SKM-1 (cell line): Measurements from ENCODE around the gene MRGPRX3.
"Not testable (repeated sequence)": the region's sequence is repeated elsewhere in the genome, so short reads cannot be mapped to it uniquely, and the experiment has no call there.

Experiments used
- DNase-seq: peaks from one replicate; lab custom pipeline; 2025; ENCODE audit not compliant: unreplicated experiment; lab: John Stamatoyannopoulos, UW

Gene MRGPRX3

DNA sequence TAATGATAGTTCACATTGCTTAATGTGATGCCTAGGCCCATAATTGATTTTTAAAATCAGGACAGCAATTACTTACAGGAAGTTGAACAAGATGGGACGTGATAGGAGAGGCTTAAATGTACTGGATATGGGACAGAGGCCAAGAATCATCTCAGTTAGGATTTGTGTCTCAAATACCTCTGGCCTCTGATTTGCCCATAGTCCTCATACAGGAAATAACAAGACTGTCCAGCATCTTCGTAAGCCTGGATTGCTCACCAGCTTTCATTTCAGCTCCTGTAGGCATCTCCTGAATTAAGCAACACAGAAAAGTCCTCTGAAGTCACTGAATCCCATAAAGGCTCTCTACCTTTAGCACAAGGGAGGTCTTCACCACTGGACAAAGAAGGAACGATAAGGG, at the start of gene MRGPRX3:
TSS of gene MRGPRX3 (plus strand) at position 231 of the 400 bp plus-strand sequence. CDS start 4,632 bp downstream, outside the sequence.
- DNase-seq = no peak

DNA sequence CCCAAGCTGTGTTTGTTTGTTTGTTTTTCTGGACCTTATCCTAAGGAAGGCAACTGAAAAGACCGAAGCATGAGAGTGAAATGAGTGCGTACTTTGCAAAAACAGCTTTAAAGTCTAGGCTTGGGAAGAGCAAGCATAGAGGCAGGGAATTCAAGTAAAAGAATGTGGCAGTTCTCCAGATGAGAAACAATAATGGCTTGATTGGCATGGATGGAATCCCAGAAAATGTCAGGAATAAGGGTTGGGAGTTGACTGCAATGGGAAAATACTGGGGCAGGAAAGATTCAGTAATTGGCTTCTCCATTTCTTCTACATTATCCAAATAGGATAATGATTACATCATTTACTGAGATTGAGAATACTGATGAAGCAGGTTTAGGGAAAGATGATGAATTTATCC, 44.0 kb upstream of the MRGPRX3 start:
- DNase-seq = no peak

DNA sequence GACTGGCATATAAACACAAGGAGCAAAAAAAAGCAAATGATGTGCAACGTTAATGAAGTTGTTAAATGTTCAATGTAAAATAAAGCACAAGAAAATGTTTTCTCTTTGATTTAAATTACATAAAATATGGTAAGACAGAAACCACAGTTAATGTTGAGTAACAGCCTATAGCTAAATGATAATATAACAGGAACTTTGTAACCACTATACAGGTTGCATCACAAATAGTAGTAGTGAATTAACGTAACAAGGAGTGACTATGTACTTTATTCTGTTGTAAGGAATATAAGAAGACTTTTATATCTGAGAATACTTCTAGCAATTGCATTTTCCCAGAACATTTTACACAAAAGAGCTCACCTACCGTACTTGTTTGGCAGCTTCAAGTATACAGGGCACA, 43.4 kb upstream of the MRGPRX3 start:
- peak; percentile 17 for DNase-seq

DNA sequence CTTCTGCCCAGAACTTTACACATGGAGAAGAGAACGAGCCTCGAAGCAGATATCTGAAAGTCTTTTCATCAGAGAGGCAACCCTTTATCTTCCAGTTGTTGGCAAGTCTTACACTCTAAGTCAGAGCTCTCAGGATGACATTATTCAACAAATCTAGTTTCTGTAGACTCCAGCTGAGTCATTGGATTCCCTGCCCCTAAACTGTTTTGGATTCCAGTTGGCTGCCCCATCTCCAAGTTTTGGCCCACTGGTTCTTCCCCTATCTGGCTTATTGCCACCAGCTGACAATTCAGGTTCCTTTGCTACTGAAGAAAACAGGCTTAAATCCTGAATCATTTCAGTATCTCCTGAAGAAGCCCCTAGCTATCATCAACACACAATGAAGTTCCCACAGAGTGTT, 40.6 kb upstream of the MRGPRX3 start:
- no peak for DNase-seq

DNA sequence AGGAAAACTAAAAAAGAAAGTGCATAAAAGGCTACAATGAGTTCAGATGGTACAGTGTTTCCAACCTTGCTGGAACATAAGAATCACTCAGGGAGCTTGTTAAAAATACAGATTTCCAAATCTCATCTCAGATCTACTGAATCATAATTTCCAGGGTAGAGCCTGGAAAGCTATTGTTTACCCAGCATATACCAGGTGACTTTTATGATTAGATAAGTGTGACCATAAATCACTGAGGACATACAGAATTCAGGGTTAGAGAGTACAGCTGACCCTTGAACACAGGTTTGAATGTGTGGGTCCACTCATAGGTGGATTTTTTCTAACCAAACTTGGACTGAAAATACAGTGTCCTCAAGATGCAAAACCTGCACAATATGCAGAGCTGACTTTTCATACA, 38.4 kb upstream of the MRGPRX3 start:
- no peak for DNase-seq

DNA sequence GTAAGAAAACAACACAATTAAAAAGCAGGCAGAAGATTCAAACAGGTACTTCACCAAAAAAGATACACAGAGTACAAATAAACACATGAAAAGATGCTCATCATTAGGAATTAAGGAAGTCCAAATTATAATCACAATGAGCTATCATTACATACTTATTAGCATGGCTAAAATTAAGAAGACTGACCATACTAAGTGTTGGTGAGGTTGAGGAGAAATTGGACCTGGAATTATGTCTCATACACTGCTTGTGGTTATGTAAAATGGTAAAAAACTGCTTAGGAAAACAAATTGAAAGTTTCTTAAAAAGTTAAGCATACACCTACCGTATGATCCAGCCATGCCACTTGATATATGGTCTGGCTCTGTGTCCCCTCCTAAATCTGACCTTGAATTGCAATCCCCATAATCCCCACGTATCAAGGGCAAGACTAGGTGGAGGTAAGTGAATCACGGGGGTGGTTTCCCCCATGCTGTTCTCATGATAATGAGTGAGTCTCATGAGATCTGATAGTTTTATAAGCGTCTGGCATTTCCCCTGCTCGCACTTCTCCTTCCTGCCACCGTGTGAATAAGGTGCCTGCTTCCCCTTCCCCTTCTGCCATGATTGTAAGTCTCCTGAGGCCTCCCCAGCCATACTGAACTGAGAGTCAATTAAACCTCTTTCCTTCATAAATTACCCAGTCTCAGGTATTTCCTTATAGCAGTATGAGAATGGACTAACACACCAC, 31.3 kb upstream of the MRGPRX3 start:
- no peak for DNase-seq

DNA sequence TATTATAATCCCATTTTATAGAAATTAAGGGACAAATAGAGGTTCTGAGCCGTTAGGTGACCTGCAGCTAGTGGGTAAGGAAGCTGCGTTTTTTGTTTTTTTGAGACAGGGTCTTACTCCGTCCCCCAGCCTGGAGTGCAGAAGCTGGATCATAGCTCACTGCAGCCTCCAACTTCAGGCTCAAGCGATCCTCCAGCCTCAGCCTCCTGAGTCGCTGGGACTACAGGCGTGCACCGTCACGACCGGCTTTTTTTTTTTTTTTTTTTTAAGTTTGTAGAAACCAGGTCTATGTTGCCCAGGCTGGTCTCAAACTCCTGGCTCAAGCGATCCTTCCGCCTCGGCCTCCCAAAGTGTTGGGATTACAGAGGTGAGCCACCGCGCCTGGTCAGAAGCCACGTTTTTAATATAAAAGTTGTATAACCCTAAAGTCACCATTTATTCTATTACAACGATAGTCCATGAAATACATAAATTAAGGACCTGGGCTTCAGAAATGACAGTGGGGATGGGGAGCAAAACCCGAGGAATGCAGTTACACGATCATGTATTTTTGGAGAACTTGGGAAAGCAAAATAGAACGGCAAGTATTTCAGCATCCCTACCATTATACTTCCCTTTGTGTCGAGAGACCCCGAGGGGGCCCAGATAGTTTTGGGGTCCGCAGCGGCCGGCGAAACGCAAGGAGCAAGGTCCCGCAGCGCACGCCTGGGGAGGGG, 27.1 kb upstream of the MRGPRX3 start:
- no peak for DNase-seq

DNA sequence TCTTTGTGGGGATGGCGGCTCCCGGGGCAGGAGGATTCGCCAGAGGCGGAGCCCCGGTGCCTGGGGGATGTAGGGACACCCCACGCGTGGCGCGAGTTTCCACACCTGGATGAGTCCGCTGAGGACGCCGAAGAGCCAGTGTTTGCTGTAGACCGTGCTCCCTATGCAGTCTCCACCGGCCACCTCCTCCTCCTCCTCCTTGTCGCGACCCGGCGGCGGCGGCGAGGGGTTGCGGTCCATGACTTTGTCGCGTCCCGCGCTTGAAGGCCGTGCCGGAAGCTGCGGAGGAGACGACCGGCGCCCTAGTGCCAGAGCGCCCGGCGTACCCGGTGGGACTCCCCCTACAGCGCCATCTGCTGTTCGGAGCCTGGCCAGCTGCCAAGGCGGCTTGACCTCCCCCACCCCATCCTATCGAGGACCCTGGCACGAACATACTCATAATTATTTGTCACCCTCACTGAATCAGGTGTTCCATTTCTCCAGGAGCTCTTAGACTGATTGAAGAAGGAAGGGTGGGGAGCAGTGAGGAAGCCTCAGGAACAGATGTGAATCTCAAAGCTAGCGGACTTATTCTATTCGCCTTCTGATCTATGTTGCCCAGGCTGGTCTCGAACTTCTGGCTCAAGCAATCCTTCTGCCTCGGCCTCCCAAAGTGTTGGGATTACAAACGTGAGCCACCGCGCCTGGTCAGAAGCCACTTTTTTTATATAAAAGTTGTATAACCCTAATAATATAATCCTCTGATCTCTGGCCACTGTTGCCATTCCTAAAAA, 26.4 kb upstream of the MRGPRX3 start, which contains the start of gene SAAL1:
TSS of gene SAAL1 (minus strand) at position 281 of the 773 bp plus-strand sequence. CDS start at position 240, 41 bp downstream.
- peak; percentile 58 for DNase-seq

DNA sequence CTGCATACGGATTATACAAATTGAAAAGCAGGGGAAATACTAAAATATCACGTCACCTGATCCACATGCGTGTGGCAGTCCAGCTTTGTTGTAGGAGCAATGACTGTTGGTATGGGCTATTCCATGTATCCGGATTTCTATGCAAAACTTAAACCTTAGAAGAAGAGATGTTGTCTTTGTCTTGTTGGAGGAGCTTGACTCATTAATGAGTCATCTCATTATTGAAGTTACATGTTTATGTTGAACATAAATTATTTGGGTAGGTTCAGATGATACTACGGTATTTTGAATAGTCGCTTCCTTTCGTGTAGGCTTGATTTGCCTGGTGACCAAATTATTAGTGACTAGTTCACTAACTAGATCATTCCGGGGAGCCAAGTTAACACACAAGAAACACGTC, 25.7 kb upstream of the MRGPRX3 start:
- no peak for DNase-seq

DNA sequence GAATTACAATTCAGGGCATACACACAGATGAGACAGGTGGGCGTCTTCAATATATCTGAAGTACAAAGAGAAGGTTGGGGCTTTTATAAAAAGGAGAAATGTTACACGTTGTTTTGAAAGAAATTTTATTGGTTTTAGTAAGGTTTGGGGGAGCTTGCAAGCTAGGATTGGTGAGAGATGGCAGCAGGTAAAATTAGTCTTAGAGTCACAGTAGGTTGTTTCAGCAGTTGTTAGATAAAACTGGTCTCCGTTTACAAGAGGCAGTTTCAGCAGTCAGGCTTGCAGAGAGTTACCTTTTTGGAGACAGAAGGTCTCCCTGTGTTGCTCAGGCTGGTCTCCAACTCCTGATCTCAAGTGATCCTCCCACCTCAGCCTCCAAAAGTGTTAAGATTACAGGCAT, 24.1 kb upstream of the MRGPRX3 start:
- no peak for DNase-seq

DNA sequence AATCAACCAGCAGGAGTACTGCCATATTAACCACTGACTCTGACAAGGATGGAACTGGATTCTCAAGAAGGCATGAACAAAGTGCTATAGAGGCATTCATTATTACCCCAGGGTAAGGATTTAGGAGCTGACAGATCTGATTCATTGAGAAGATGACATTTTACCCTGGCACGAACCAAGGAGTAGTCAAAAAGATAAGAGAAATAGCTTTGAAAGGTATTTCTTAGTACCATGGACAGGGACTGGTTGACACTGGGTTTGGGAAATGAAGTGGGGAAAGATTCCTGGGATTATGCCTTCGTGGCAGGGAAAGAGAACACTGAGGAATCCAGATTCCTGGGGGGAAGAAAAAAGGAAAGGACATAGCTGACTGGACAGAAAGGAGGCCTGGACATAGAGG, 21.4 kb upstream of the MRGPRX3 start:
- no peak for DNase-seq

DNA sequence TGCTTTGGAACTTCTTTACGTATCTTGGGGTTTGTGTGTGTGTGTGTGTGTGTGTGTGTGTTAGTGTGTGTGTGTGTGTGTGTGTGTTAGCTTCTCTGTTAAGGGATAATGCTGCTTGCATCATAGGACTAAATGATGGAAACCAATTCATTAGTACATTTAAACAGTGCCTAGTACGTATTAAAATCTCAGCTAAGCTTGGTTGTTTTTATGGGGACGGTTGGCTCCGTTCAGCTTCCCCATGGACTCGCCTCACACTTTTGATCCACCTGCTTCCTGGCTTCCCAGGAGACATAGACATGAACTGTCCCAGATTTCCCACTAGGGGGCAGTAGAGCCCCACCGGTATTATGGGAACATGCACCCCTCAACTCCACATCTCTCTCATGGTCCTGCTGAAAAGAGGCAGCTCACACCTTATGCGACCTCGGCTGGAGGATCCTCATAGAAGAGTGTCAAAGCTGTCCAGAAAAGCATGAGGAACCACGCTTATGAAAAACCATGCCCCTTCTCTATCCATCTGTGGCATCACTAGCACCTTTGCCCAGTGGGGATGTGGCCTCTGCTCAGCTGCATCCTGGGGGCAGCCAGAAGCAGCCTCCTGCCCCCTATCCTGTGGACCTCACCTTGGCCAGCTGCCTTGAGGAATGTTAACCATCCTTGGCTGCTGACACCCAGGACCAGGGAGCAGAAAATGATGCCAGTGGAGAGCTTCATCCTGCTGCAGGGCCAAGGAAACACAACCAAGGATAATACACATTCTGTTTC, 16.8 kb upstream of the MRGPRX3 start:
- DNase-seq = peak; percentile 45

DNA sequence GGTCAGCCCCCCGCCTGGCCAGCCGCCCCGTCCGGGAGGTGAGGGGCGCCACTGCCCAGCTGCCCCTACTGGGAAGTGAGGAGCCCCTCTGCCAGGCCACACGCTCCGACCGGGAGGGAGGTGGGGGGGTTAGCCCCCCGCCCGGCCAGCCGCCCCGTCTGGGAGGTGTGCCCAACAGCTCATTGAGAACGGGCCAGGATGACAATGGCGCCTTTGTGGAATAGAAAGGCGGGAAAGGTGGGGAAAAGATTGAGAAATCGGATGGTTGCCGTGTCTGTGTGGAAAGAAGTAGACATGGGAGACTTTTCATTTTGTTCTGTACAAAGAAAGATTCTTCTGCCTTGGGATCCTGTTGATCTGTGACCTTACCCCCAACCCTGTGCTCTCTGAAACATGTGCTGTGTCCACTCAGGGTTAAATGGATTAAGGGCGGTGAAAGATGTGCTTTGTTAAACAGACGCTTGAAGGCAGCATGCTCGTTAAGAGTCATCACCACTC, 11.0 kb upstream of the MRGPRX3 start:
- DNase-seq = not testable (repeated sequence)

DNA sequence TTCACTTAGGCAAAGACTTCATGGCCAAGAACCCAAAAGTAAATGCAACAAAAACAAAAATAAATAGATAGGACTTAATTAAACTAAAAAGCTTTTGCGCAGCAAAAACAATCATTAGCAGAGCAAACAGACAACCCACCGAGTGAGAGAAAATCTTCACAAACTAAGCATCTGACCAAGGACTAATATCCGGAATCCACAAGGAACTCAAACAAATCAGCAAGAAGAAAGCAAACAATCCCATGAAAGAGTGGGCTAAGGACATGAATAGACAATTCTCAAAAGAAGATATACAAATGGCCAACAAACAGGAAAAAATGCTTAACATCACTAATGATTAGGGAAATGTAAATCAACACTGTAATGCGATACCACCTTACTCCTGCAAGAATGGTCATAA, 1.3 kb upstream of the MRGPRX3 start:
- DNase-seq = not testable (repeated sequence)

DNA sequence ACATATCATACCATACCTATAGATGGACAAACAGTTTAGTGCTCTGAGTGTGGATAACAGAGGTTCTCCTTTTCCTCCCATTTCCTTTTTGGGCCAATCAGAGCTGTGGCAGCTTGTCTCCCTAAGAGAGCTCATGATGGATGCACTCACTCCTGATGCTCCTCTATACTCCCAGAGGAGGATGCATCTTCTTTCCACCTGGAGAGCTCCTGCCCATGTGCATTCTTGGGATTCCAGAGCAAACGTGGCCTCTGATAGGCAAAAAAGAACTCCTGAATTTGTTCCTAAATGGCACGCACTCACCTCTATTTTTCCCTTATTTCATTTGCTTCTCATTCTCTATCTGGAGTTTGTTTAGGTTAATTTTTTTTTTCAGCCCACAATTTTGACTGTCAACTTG, 2.9 kb downstream of the MRGPRX3 start:
- DNase-seq = no peak

DNA sequence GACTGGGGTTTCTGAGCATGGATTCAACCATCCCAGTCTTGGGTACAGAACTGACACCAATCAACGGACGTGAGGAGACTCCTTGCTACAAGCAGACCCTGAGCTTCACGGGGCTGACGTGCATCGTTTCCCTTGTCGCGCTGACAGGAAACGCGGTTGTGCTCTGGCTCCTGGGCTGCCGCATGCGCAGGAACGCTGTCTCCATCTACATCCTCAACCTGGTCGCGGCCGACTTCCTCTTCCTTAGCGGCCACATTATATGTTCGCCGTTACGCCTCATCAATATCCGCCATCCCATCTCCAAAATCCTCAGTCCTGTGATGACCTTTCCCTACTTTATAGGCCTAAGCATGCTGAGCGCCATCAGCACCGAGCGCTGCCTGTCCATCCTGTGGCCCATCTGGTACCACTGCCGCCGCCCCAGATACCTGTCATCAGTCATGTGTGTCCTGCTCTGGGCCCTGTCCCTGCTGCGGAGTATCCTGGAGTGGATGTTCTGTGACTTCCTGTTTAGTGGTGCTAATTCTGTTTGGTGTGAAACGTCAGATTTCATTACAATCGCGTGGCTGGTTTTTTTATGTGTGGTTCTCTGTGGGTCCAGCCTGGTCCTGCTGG, 4.9 kb downstream of the MRGPRX3 start:
- DNase-seq = no peak

DNA sequence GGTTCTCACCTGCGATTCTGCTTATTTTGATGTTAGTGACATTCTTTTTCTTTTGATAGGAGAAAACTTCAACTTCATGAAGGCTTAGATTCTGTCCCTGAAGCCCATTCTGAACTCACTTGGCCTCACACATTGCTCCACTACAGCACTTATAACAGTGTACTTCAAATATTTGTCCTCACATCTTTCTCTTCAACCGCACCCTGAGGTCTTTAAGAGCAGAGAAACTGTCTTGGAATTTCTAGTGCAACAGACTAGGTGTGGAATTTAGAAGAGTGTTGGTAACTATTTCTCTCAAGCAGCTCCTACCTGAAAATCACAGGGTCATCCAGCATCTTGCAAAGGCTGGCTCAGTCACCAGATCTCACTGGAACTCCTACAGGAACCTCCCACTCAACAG, 7.8 kb downstream of the MRGPRX3 start:
- no peak for DNase-seq

DNA sequence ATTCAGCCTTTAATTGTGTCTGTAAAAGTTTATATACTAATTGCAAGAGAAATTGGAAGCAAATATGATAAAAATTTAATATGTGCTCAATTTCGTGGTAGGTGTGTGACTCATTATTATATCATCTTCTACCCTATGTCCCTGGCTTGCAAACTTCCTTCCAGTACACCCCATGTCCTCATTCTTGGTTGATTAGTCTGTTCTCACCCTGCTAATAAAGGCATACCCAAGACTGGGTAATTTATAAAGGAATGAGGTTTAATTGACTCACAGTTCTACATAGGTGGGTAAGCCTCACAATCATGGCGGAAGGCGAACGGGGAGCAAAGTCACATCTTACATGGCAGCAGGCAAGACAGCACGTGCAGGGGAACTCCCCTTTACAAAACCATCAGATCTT, 11.9 kb downstream of the MRGPRX3 start:
- DNase-seq = no peak

DNA sequence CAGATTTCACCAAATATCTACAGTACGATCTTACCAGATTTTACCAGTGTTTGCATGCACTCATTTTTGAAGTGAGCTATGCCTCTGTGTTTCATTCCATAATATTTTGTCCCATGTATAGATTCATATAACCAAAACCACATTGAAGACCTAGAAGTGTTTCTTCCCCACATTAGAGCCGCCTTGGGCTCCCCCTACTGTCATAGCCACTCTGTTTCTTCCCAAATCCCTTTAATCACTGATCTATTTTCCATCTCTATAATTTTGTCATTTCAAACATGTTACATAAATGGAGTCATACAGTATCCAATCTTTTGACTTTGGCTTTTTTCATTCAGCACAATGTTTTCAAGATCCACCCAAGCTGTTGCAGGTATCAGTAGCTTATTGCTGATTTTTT, 12.7 kb downstream of the MRGPRX3 start:
- DNase-seq = no peak

DNA sequence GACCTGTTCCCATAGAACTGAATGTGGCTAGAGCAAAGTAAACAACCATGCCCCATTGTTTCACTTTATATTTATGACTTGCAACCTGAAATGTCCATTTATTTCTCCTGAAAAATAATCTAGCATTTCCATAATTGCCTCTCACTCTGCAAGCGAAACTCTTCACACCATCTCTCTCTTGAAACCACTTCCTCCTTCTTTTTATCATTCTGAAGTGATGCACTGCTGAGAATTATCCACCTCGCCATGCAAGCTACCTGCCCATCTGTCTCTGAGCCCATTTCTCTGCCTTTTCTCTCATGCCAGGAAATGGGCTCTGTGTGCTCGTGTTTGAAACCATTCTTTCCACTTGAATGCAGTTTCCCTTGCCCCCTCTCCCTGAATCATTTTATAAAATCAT, 13.5 kb downstream of the MRGPRX3 start:
- no peak for DNase-seq
